Stimulated activated CD4-positive, alpha-beta T cell treated with anti-CD3 and anti-CD28 coated beads, Interleukin-1b, Interleukin-23, amount 100 ng/mL, for 24 hours (primary cell): Measurements from ENCODE around the gene GPATCH2L.
A peak's percentile ranks its signal among the peaks of the same experiment; 100 is the strongest.

Experiments
- DNase-seq, 4 experiments: peaks; one replicate each; pipeline ENCODE4 v3.0.0-alpha.2; 2020; ENCODE audit warnings: low read depth in 4 of 4, low spot score in 1 of 4

Gene GPATCH2L

GRCh38 chr14:76151398-76152332, at the start of gene GPATCH2L:
Gene GPATCH2L, plus strand, starts transcription at chr14:76151922. Its CDS starts 2,442 bp downstream, at chr14:76154364.
- peak; percentile 95 to 97 (median 96) for DNase-seq

GRCh38 chr14:76104802-76105355, 46.8 kb upstream of the GPATCH2L start:
- DNase-seq = no peak

DNA sequence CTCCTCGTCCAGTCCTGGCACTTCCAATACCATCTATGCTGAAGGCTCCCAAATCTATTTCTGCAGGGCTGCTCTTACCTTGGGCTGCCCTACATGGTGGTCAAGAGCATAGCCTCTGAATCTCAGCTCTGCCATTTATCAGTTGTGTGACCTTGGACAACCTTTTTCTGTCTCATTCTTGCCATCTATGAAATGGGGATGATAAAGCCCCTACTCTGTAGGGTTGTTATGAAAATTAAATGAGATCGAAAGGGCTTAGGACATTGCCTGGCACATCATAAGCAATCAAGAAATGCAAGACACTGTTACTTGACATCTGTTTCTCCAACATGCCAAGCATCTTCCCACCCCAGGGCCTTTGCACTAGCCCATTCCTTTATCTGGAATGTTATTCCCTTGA, 45.5 kb upstream of the GPATCH2L start:
- no peak for DNase-seq

GRCh38 chr14:76109087-76109880, 42.4 kb upstream of the GPATCH2L start:
- DNase-seq = no peak

- DNase-seq = no peak
Measured at GRCh38 chr14:76112889-76113624, 38.7 kb upstream of the GPATCH2L start.

DNA sequence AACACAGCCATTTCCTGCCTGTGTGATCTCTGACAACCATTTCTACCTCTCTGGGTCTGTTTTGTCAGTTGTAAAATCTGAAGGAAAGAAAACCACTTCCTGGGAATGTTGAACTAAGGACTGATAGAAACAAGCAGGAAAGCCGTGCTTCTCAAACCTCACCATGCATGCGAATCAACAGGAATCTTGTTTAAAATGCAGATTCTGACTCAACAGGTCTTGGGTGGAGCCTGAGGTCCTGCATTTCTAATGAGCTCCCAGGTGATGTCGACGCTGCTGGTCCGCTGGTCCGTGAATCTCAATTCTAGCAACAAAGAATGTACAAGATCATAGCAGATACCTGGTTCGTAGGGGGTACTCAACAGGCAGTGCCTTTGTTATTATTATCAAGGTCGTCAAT, 38.0 kb upstream of the GPATCH2L start:
- DNase-seq = no peak

DNA sequence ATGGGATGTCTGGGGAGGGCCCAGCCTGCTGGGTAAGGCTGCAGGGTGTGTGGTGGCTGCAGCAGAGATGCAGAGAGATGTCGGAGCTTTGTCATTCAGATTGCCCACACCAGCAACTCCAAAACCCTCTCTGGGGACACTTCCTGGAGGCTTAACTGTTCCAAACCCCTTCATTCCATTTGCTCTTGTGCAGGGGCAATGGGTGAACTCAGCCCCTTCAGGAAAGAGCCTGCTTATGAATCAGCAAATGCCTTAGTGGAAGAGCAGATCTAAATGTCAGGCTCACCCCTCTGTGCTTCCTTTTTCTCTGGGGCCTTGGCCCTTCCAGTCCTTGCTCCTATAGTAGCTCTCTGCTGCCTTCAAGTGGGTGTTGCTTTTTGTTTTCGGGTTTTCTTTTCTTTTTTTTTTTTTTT, 36.7 kb upstream of the GPATCH2L start:
- no peak for DNase-seq

- DNase-seq = no peak
Measured at GRCh38 chr14:76117789-76118484, 33.8 kb upstream of the GPATCH2L start.

GRCh38 chr14:76118594-76118993, 33.1 kb upstream of the GPATCH2L start:
- DNase-seq = no peak

DNA sequence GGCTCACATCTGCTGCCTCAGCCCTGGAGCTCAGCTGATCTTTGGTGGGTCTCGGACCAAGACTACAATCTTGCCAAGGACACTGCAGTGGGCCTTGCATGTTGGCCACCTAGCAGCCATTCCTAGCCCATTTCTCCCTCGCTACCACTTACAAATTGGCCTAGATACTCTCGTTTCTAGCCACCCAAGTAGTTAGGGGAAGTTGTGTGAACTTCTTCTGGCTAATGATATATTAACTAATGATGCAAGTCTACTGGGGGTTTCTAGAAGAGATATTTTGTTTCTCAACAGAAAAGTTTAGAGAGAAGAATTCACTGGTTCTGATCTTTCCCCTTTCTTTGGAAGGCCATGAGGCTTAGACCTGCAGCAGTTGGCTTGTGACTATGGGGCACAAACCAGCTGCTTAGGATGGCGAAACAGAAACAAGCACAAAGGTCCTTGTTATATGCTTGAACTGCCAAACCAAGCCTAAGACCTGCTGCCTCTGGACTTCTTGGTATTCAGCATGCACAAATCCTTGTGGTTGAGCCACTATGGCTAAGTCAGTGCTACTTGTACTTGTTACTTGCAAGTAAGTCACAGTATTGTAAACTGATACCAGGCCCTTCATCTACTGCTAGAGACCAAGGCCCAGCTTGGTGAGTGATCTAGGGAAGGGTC, 30.5 kb upstream of the GPATCH2L start:
- DNase-seq = no peak

- DNase-seq = no peak
Measured at GRCh38 chr14:76123426-76124225, 28.1 kb upstream of the GPATCH2L start.

- no peak for DNase-seq
Measured at GRCh38 chr14:76125511-76125910, 26.2 kb upstream of the GPATCH2L start.

DNA sequence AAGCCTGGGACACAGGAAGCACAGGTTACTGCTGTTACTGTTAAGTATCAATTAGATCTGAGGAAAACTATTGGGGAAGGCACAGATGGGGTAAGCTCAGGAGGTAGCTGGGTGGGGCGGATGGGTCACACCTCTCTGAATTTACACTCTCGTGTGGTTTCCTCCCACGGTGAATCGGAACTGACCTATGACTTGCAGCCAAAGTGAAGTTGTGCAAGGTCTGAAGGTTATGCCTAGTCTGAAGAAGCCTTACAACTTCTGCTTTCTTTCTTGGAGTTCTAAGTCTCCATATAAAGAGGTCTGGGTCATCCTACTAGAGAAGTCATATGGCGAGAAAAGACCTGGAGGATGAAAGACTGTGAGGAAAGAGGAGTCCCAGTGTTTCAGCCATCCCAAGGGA, 25.6 kb upstream of the GPATCH2L start:
- DNase-seq = no peak

DNA sequence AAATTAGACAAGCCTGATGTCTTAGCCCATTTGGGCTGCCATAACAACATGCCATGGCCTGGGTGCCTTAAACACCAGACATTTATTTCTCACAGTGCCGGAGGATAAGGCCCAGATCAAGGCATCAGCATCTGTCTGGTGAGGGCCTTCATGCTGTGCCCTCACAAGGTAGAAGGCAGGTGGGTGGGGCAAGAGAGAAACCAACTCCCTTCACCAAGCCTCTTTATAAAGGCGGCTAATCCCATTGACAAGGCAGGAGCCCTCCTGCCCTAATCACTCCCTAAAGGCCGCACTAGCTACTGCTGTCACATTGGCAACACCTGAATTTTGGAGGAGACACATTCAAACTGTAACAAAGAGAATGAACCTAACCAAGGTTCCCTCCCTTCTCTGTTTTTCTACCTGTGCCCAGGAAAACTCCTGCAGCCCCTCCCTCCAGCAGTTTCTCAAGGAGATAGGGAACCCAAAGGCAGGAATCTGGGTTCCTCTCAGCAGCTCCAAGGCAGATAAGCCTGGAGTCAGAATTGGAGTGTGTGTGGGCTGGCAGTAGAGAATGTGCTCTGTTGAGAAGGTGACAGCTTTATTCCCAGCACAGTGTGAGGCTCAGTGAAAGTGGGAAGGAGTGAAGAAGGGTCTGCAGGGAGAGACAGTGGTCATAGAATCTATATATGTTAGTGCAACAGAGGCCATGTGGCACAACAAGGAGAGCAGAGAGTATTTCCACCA, 21.7 kb upstream of the GPATCH2L start:
- DNase-seq = no peak

- no peak for DNase-seq
Measured at GRCh38 chr14:76131071-76131965, 20.4 kb upstream of the GPATCH2L start.

GRCh38 chr14:76133103-76133502, 18.6 kb upstream of the GPATCH2L start:
- DNase-seq = no peak

DNA sequence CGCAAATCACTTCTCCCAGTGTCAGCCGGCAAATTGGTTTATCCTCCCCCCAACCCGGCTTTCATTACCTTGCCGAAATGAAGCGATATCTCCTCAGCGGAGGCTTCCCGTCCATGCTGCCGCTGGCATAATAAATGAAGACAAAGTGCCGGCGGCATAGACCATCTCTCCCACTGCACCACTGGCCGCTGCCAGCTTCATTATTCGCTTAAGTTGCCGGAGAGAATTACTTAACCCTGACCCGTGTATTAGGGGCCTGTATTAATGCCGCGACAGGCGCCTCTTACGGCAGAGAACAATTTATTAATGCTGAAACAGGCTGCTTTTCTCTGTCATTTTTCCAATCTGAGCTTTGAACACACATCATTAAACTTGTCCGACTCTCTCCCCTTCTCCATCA, 17.5 kb upstream of the GPATCH2L start:
- DNase-seq = no peak
